ENCODE data around the gene ELAVL4.
"Not testable (repeated sequence)": the region's sequence is repeated elsewhere in the genome, so short reads cannot be mapped to it uniquely, and the experiment has no call there.

ELAVL4 gene

DNA sequence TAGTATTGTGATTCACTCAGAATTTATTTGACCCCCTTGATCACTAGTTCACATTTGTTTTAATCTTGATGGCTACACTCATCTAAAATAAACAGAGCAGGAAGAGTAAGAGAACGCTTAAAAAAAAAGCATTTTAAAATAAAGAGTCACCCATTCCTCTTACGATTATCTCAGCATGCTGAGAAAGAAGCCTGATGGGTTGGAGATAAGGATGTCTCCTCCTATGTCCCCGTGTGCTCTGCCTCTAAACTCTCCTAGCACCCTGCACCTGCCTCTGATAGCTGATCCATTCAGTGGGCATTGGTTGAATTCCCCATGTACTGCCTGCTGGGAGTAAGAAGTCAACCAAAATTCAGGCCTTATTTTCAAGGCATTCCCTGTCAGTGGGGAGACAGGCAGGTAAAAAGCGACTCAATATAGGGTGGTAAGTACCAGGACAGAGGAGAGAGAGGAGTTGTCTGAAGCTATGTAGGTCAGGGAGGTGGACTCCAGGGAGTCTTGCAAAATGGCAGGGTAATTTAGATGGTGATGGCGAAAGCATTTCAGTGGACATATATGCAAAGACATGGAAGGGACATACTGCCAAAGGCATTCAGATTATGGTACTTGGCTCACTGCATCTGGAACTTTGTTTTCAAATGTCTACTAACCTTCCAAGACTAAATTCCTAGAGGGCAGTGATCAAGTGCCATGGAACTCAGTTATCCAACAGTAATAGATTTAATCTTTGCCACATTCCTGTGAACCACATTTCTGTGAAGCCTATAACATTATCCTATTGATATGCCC, 18.4 kb downstream of the ELAVL4 start:
- DNase-seq (ENCODE audit: low read depth in 2 of 2), result no peak

DNA sequence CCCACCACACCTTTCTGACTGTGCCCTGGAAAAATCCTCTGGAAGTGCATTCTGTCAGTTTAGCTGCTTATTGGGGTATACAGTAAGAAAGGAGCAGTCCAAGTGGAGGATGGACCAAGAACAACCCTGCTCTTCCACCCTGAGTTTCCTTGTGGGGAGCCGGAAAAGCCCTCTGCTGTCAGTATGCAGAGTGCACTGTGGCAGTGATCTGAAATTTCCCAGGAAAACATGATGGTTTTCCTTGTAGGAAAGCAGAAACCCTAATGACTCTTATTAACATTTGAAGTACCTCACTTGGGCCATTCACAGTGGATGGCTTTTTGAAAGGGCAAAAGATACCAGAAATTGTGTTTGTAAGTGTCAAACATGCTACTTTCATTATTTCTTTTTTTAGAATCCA, 20.5 kb downstream of the ELAVL4 start:
- no peak for DNase-seq (ENCODE audit: low read depth in 2 of 2)

DNA sequence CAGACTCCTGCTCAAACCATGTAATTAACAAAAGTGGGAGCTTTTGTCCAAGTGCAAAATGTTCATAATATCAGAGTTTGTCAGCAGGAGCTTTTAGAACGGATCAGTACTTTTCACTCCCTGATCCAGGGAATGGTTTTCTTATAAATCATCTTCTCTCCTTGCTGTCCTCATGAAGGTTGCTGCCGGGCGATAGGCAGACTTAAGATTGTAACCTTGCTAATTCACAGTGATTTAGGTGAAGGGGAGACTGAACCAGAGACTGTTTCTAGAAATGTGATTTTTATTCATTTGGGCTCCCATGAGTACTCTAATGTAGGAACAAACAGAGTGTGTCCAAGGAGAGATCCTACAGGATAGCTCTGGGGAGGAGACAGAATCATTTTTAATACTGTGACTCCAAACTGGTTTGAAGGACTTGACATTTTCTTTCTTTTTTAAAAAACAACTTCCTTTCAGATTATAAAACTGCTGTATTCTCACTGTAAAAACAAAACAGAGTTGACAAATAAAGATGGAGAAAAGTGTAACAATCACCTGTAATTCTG, 23.7 kb downstream of the ELAVL4 start:
- no peak for DNase-seq (ENCODE audit: low read depth in 2 of 2)

DNA sequence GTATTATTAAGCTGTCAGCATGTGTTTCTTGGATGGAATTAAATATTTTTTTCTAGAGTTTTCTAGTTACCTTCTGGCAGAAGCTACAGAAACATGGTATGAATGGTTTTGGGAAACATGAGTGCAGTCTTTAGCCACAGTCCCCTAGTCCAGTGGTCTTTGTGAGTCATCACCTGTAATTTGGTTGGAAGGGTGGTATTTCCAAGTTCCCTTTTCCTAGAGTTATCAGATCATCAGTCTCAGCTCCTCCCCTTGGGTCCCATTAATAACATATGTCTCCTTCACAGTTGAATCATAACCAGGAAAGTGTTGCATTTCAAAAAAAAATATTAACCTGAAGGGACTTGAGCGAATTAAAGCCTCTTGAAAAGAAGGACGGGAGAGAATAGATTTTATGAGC, 27.0 kb downstream of the ELAVL4 start:
- no peak for DNase-seq (ENCODE audit: low read depth in 2 of 2)

DNA sequence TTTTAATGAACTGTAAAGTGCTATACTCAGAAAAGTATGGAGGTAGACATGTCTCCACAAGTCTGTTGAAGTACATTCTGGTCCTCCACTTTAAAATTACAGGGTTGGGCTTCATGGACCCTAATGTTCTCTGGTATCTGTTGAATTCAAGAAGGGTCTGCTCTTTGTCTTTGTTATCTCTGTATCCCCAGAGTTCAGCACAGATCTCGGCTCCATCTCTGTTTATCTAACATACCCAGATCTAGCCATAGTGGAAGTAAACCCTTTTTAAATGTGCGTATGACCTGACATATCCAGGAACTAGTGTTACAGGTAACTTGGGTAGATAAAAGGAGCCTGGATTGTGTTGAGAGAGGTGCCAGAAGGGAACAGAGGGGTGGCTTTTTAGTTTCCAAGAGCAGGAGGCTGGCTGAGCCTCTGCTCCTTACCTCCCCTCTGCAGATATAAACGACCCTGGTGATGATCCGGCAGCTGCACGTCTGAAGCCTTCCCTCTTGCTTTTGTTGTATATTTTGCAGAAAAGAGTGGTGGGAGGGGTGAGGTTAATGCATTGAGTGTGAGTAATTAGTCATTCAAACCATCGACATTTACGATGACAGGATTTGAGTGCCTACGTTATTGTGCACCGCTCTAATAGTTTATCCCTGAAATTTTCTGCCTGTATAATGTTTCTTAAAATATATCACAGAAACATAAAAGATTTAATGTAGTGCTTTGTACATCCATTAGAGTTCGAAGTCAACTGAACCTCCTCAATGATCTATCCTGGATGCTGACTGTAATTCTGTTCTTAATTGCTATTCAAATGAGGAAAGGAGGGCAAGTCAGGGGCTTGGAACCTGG, 30.8 kb downstream of the ELAVL4 start:
- no peak for DNase-seq (ENCODE audit: low read depth in 2 of 2)

DNA sequence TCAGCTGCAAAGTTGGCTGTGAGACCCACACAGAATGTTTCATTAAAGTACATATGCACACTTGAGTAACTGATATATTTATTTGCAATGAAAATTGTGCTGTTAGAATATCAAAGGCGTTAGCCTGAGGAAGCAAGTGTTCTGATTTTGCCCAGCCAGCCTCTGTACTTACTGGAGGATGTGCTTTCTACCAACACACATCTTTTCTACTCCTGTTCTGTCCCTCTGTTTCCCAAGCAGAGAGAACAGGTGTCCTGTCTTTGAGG, 31.4 kb downstream of the ELAVL4 start:
- no peak for DNase-seq (ENCODE audit: low read depth in 2 of 2)

DNA sequence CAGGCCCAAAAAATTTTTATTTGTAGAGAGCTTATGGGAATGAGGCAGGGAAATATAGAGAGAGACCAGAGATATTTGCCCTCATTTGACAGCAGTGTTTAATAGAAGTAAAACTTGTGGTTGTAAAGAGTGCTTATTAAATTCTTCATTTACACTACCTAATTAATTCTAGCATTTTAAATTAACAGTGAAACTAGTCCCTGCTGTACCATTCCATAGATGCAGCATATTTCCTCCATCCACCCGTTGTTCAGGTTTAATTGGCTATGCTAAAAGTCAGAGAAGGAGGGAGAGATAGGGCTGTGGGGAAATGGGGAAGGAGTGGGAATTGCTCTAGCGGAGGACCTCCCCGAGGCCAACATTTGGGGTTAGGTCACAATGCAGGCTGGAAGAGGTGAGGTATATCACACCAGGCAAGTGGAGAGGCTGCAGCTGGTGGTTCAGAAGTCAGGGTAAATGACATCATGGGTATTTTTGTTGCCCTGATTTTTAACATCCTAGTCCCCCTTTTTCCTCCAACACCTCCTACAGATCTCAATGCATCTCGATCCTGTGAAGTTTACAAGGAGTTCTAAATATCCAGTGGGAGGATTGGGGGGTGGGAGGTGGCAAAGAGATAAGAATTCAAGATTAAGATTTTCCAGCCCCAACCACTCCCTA, 38.6 kb downstream of the ELAVL4 start:
- DNase-seq (ENCODE audit: low read depth in 2 of 2), result no peak

DNA sequence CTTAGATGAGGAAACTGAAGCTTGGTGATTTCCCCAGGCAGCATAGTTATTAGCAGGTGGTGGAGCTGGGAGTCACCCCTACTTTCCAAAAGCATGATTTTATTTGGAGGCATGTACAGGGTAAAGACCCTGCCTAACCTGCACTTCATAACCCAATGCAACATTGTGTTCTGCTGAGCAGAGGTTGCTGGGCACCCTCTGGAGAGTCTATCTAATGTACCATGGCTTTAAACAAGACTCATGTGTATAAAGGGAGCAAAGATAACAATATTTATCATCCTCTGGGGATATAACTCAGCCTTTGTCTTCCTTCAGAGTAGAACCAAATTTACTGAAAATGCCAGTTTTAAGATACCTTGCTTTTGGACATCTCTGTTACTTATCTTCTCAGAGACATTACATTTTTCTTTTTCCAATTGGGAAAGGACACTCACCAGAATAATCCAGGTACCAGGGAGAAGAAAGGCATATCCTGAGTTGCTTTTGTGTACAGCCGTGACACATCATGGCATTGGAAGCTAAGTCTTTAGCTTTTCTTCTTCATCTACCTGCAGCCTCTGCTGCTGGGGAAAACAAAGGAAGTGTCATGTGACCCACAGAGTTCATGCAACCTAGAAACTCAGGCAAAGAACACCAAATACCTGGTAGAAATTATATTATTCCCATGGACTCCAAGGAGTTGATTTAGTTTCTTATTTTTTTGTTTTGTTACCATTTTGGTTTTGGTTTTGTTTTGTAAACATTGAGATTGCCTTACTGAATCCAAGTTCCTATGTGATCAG, 39.6 kb downstream of the ELAVL4 start:
- no peak for DNase-seq (ENCODE audit: low read depth in 2 of 2)

DNA sequence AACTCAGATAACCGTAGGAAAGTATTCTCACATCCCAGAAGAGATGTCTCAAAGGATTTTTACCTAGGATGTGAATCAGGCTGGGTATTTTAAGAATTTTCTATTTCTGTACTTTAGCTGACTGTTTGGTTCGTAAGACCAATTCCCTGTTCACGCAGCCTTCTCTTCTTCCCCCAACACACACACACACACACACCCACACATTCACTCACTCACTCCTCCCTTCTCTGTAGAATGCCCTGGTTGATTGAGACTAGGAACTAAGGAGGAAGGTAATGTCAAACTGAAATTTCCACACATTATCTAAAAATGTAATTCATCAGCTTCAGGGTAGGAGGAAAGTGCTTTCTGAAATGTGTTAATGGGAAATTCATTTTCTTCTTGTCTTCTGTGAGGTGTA, 43.5 kb downstream of the ELAVL4 start:
- no peak for DNase-seq (ENCODE audit: low read depth in 2 of 2)

DNA sequence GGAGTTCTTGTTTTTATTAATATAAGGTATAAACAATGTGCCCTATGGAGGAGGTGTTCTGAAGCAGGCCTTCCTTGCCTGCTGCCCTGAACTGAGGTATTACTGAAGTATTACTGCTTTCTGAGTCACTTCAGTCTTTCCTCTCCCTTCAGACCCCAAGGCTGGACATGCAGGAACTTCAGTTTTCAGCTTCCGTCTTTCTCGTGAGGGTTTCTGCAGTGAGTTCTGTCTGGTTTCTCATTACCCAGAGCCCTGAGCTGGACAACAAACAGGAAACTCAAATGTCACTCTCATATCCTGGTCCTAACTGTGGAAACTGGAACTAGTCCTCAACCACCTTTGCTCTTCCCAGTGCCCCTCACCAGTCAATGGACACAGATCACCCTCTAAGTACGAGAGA, 46.8 kb downstream of the ELAVL4 start:
- no peak for DNase-seq (ENCODE audit: low read depth in 2 of 2)

DNA sequence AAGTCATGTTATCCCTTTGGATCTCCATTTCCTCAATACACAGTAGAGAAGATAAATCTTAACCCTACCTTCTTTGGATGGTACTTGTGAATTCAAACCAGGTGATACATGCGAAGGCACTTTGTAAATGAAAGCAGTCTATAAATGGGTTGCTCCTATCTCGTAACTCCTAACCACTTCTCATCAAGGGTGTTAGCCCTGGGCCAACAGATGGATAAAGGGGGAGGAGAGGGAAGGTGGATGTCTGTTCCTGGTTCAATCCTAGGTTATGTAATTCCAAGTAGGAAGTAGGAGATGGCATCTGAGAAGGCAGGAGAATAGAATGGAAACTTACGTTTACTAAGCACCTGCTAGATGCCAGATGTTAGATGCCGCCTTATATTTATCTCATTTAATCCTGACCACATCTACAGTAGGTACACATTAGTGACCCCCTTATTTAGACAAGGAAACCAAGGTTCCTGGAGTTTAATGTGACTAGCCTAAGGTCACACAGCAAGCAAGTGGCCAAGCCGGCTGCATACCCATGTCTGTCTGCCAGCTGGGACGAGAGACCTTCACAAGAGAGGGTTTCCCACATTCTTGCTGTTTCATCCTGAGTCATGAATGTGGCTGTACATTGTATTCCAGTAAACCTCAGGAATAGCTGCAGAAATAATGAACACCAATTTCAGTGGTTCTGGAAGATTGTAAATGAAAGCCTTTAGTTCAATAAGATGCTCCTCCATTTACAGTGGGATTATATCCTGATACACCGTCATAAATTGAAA, 47.7 kb downstream of the ELAVL4 start:
- DNase-seq (ENCODE audit: low read depth in 2 of 2), result no peak

DNA sequence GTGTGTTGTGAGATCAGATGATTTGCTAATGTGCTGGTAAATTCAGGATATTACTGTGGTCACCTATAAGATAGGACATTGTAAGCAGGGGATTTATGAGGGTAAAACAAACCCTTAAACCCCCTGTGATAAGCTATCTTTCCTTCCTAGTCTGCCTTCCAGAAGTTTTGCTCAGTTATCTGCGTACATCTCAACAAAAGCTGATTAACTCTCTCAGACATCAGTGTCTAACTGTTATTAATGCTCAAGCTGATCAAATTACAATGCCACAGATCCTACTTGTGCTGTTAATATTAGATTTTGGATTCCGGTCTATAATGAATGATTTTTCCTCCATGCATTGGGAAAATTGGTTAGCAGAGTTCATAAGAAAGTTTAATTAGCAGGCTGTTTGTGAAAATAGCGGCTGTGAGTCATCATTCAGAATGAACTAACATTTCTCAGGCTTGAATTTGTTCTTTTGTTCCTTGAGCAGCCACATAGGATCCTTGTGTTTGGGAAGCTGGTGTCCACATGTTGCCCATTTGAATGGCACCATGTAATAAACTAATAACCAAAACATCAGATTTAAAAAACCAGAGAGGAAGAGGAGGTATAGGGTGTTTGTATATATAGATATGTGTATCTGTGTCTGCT, 48.7 kb downstream of the ELAVL4 start:
- DNase-seq (ENCODE audit: low read depth in 2 of 2), result no peak

DNA sequence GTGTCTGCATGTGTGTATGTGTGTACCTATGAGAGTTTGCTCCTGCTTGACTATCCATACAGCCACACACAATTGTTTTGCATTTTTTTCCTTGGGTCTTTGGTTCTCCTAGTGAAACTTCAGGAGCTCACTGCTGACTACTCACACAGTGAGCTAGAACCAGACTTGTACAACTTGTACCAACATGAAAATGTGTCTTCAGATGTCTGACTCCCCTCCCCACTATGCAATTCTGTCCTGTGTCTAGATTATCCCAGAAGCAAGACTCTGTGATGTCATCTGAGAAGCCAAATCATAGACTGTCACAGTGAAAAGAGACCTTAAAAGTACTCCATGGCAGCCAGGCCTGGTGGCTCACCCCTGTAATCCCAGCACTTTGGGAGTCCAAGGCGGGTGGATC, 49.7 kb downstream of the ELAVL4 start:
- no peak for DNase-seq (ENCODE audit: low read depth in 2 of 2)

DNA sequence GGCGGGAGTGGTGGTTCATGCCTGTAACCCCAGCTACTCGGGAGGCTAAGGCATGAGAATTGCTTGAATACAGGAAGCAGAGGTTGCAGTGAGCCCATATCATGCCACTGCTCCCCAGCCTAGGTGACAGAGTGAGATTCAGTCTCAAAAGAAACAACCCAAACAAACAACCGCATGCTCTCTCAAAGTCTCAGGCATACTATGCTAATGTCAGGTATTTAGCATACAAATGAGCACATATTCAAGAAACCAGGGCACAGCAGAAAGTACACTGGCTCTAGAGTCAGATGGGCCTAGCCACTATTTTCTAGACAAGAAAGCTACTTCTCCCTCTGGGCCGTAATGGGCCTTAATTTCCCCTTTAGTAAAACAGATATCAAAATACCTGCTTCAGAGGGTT, 55.0 kb downstream of the ELAVL4 start:
- DNase-seq (ENCODE audit: low read depth in 2 of 2), result no peak

DNA sequence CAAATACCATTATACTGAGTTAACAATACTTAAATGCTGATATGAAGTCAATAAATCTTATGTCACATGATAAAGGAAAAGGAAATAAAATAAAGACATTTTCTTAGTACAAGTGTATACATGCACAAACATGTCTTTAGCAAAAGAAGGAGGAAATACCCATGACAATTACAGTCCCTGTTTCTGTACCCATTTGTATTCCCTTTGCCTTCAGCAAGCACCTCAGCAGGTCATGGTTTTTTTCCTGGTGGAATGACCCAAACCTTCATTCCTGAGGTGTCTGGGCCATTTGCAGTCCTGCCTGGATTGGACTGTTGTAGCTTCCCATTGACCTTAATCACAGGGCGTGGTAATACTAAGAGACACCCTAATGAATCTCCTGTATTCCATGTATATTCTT, 57.6 kb downstream of the ELAVL4 start:
- not testable (repeated sequence) for DNase-seq (ENCODE audit: low read depth in 2 of 2)

DNA sequence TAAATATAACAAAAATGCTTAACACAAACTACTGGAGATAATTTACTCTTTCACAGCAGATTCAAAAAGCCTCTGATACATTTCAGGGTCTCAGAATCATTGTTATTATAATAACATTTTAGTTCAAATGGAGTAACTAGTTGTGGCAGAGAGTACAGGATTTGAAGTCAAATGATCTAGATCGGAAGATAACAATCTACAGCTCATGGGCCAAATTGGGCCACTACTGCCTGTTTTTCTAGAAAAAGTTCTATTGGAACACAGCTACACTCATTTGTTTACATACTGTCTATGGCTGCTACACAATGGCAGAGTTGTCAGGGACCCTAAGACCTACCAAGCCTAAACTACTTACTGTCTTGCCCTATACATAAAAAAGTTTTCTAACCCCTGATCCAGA, 63.6 kb downstream of the ELAVL4 start:
- no peak for DNase-seq (ENCODE audit: low read depth in 2 of 2)

DNA sequence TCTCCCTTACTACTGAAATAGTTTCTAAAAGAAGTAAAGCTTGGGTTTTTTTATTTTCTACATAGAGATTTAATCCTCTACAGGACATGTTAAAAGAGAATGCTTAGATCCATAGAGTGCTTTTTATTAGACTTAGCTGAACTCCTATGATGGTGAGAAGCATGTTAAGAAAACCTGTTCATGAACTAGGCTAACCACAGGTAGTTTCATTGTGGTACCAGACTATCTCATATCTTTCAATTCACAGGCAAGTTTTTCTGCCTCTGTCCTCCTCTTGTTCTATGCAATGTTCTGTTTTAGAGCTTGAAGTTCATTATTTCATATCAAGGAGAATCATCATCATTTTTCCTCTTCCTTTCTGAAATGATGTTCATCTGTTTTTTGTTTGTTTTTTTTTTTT, 65.4 kb downstream of the ELAVL4 start:
- DNase-seq (ENCODE audit: low read depth in 2 of 2), result no peak

DNA sequence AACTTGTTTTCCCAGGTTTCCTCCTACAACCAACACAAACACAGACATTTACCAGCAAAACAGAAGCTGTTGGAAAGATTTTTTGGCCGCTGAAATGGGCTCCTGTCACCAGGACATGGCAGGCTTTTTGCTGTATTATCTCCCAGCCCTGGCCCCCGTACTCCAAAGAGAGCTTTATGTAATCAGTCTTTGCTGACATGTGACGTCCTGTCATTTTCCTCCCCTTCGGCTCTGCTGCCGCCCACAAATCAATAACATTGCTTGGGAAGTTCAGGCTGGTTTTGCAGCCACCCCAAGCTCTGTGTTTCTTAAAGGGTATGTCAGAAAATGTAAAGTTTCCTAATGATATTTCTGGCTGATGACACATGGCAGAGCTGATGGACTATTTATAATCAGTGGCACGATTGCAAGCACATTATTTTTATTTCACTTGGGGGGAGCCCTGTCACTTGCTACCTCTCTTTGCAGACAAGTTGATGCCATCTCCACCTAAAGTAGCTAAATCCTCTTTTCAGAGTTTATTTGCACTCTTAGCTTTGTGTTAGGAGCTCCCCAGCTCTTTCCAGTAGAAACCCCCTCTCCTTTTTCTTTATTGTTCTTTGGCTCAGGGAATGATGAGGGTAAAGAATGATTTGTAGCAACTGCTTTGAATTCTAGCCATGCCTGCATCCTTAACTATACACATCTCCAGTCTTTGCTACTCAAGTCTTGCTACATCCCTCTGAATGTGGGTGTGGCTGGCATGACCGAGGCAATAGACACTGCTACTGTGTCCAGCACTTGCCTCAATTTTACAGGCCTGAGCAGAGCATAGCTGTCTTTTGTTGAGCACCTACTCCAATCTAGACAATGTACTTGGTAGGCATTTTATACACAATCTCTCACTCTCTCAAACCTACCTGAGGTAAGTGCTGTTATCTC, 67.3 kb downstream of the ELAVL4 start:
- DNase-seq (ENCODE audit: low read depth in 2 of 2), result no peak

DNA sequence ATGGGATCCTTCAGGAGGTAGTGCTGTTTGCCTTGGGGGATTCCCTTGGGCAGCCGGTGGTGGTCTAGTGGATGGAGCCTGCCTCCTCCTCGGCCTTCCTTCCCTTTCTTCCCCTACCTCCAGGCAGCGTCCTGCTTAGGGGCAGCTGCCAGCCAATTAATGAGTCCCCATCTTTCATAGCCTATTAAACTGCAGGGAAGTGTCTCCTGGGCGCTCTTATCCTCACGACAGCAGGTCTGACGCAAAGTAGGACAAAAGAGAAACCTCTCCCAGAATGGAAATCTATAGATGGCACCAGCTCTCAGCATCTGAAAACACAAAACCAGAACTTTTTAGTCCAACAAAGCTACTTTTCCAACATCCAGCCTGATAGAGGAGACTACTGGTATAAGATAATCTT, 69.3 kb downstream of the ELAVL4 start:
- DNase-seq (ENCODE audit: low read depth in 2 of 2), result no peak

DNA sequence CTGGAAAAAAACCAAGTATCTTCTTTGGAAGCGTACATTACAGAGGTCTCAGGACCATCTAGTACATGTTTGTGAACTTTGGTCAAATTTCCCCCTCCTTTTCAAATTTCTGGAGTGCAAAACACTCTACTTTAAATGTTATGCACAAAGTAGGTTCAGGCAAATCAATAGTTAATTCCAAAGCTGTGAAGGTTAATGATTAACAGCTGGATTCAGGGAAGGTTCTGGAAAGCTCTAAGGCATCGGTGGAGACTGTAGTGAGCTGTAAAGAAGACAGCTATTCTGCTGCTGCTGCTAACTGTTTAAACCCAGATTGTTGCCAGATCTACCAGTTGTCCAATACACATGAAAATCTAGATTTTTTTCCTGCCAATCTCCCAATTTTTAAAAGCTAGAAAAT, 70.9 kb downstream of the ELAVL4 start:
- no peak for DNase-seq (ENCODE audit: low read depth in 2 of 2)
